Stimulated activated CD4-positive, alpha-beta T cell treated with anti-CD3 and anti-CD28 coated beads, Interleukin-1b, Interleukin-23, amount 100 ng/mL, for 24 hours (primary cell): ENCODE results near the gene KLRB1.
A peak's percentile ranks its signal among the peaks of the same experiment; 100 is the strongest.
"Not testable (repeated sequence)": the region's sequence is repeated elsewhere in the genome, so short reads cannot be mapped to it uniquely, and the experiment has no call there.

Experiments
- DNase-seq, 4 experiments: peaks; one replicate each; pipeline ENCODE4 v3.0.0-alpha.2; 2020; ENCODE audit warnings: low read depth in 4 of 4, low spot score in 1 of 4

KLRB1 gene

DNA sequence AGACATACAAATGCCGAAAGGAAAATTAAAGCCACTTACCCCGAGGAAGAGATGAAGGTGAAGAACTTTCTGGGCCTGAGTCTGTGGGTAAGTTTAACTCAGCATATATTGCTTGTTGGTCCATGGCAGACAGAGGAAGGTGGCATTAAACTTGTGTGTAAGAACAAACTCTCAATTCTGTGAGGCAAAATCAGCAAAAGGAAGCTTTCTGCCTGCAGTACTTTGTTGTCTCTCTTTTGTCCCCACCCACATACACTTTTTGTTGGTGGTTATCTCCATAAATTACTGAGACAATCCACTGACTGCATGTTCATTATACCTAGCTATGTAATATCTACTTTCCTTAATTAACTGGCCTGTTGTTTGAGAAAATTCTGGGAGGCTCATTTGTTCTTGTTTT lies at the start of gene KLRB1:
Gene KLRB1, minus strand, starts transcription at position 201 of the 400 bp plus-strand sequence. Its CDS starts 77 bp downstream, at position 124.
- DNase-seq = no peak

DNA sequence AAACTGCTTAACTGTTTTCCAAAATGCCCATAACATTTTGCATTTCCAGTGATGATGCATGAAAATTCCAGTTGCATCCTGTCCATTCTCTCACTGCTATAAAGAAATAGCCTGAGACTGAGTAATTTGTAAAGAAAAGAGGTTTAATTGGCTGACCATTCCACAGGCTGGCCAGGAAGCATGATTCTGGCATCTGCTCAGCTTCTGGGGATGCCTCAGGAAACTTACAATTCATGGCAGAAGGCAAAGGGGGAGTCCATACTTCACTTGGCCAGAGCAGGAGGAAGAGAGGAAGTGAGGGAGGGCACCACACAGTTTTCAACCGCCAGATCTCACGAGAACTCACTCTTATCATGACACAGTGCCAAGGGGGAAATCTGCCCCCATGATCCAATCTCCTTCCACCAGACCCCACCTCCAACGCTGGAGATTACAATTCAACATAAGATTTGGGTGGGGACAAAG lies 43.6 kb upstream of the KLRB1 start:
- peak in 1 of 4 experiments; percentile 55 for DNase-seq

- DNase-seq = no peak
Measured at GRCh38 chr12:9650151-9650576, 42.4 kb upstream of the KLRB1 start.

GRCh38 chr12:9649532-9649940 lies 41.8 kb upstream of the KLRB1 start:
- DNase-seq = no peak

DNA sequence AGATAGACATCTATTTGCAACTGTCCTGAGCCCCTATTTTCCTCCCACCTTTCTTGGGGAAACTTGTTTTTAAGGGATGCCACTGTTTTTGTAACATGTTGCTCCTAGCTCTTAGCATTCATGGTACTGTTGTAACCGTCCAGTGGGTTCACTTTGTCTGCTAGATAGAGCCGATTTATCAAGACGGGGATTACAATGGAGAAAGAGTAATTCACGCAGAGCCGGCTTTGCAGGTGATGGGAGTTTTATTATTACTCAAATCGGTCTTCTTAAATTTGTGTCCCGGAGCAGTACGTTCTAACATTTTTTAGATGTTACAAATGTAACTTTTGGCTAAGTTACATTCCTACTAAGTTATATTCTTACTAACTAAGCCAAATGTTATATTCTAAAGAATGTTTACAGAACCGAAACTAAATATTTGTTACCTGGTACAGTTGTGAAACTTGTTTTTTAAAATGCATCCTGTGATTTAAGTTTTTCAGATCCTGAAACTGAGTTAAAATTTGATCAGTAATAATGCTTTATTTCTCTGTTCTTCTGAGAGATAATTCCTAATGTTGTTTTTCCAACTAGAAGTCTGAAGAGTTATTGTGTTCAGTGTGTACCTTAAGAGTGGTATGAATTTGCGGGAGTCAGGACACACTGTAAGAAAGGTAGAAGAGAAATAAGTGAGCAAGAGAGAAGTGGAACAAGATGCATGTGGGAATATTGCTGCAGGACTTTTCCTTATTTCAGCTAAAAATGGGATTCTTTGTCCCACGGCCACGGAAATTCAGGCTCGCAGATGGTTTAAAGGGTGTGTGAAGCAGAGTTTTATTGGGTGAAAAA lies 41.2 kb upstream of the KLRB1 start:
- no peak for DNase-seq

DNA sequence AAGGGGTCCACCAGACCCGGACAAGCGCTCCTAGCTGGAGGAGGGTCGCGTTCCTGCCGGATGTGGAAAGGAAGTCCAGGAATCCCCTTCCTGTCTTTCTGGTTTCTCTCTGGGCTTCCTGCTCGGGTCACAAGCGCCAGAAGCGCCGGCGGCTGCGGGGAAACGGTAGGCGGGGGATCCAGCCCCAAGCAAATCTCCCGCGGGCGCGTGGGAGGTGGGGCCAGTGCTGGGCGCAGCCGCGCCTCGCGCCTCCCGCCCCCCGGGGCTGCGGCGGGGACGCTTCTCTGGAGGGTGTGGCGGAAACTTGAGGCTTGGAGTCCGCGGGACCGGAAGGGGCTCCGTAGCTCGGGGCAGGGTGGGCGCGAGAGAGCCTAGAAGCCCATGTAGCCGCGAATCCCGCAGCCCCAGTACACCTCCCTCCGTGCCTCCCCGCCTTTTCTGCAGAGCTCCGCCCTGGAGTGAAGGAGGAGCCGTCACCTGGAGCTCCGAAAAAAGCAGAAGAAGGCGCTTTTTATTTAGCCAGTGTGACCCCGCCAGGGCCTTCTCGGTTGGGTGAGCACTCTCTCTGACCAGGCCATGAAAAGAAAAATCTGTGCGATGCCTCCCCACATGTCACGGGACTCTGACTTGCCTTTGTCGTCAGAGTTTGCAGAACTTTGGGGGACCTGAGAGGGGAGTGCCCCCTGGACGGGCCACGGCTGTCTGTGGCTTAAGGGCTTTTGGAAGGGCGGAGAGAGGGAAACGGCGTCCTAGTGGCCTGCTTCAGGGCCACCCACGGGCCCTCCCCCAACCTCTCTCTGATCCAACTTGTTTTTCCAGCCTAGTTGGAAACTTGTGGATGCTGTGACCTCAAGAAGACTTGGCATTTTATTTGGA lies 40.3 kb upstream of the KLRB1 start:
- peak; percentile 77 to 91 (median 81) for DNase-seq

GRCh38 chr12:9646794-9647781 lies 39.4 kb upstream of the KLRB1 start:
- DNase-seq = no peak

DNA sequence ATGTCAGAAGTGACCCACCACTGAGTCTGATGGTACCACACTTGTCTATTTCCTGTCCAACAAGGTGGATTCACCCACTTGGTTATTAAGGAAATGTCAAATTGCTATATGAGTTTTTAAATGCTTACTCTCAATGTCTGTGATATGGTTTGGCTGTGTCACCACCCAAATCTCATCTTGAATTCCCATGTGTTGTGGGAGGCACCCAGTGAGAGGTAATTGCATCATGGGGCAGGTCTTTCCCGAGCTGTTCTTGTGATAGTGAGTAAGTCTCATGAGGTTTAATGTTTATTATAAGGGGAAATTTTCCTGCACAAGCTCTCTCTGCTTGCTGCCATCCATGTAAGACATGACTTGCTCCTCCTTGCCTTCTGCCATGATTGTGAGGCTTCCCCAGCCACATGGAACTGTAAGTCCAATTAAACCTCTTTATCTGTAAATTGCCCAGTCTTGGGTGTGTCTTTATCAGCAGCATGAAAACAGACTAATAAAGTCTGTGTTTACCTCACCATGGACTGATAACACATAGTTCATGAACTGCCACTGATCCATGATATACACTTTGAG lies 37.4 kb upstream of the KLRB1 start:
- not testable (repeated sequence) for DNase-seq

DNA sequence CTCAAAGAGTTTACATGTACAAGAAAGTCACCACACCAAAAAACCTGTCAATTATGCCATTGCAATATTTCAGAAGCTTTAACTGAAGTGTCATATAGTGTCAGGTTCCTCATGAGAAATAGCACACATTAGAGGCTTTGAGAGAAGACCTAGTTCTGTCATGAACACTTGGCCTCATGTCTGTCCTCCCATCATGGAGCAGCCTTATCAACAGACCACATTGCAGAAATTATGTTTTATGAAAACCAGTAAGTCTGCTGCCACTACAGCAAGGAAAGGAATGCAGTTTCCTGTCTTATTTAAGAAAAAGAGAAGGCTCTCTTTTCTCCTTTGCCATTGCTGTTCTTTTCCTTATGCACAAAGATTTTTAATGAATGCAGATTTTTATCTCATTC lies 35.5 kb upstream of the KLRB1 start:
- no peak for DNase-seq

GRCh38 chr12:9642606-9643265 lies 35.0 kb upstream of the KLRB1 start:
- DNase-seq = no peak

- DNase-seq = no peak
Measured at GRCh38 chr12:9640024-9640423, 32.3 kb upstream of the KLRB1 start.

DNA sequence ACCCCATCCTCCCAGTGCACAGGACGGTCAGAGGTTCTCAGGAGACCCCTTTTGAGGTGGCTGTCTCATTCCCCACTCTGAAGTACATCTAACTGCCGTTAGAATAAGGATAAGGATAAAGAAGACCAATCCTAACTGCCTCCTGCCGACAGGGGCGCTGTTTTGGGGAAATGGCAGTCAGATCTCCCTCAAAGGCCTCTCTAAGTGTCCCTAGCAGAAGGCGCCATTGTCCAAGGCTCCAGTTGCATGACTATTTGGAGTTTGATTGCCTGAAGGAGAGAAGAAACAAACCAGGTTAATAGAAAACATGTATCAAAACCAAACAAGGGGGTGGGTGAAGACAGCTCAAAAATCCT lies 29.1 kb upstream of the KLRB1 start:
- no peak for DNase-seq

- DNase-seq = no peak
Measured at GRCh38 chr12:9636150-9636850, 28.6 kb upstream of the KLRB1 start.

- DNase-seq = no peak
Measured at GRCh38 chr12:9634969-9635754, 27.4 kb upstream of the KLRB1 start.

DNA sequence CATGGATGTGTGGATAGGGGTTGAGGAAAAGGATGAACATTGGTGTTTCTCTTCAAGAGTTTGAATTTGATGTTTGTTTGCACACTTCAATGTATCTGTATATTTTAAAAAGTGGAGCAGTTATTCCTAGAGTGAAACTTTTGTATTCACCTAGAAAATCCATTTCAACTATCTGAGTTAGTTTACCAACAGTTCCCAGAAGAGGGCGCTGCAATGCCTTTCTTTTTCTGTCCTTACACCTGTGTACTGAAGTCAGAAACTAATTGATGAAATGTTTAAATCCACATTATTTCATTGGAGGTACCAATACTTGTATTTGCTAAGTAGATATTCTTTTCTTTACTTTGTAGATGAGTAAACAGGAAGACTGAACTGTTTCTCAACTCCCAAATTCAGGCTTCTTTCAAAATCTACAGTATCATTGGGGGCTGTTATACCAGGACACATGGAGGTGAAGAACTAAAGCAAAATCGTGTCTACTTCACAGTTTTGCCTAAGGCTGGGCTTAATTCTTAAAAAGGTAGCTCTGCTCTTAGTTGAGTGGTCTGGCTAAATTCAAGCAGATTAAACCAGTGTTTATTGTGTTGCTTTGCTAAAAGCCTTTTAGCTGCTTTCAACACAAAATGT lies 26.6 kb upstream of the KLRB1 start:
- DNase-seq = peak; percentile 64 to 79 (median 68)

DNA sequence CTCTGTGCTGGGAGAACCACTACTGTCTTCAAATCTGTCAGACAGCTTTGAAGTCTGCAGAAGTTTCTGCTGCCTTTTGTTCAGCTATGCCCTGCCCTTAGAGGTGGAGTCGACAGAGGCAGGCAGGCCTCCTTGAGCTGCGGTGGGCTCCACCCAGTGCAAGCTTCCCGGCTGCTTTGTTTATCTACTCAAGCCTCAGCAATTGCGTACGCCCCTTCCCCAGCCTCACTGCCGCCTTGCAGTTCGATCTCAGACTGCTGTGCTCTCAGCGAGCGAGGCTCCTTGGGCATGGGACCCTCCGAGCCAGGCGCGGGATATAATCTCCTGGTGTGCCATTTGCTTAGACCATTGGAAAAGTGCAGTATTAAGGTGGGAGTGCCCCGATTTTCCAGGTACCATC lies 25.1 kb upstream of the KLRB1 start:
- no peak for DNase-seq

- no peak for DNase-seq
Measured at GRCh38 chr12:9626821-9627220, 19.1 kb upstream of the KLRB1 start.

DNA sequence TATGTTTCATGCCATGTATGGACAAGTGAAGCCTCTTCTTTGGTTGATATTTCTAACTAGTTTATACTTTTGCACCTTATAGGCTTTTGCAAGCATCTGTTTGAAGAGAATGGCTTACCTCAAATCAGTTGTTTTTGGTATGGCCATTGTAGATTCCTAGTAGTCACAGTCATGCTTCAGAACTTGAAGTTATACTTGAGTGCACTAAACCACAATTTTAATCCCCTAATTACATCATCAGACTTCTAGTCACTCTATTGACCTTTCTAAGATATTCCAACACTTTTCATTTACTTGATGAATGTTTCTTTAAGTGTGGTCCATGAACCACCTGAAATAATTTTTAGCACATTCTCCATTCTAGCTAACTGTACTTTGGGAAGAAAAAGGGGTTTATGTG lies 18.6 kb upstream of the KLRB1 start:
- DNase-seq = no peak
